K562 (cell line): ENCODE results near the gene NKAIN4. TPM values are rescaled to one million over a fixed set of nuclear protein-coding genes. Genes with fewer than 3 reads are reported as not detected.

Experiments used
- BCOR ChIP-seq: fragments of 450-650 bp; IDR thresholded peaks from 2 replicates; pipeline ENCODE4 v1.6.1; 2016
- OTX1 ChIP-seq: fragments of 450-650 bp; formaldehyde crosslinking; IDR thresholded peaks from 2 replicates; pipeline ENCODE4 v1.4.0; 2022; ENCODE audit warnings: mild to moderate bottlenecking
- TCF3 ChIP-seq: sonication (generic); formaldehyde crosslinking; IDR thresholded peaks from 2 replicates; pipeline ENCODE4 v1.4.0; 2020; ENCODE audit warnings: mild to moderate bottlenecking, missing genetic modification reagents
- U2AF2 ChIP-seq: fragments of 200-400 bp; formaldehyde crosslinking; optimal IDR thresholded peaks from 2 replicates; pipeline ENCODE3; 2017; ENCODE audit warnings: low read depth, mild to moderate bottlenecking, low read length
- ZNF592 ChIP-seq: fragments of 450-650 bp; IDR thresholded peaks from 2 replicates; pipeline ENCODE4 v1.6.1; 2017; ENCODE audit warnings: antibody characterized with exemption, mild to moderate bottlenecking
- ZNF655 ChIP-seq: fragments of 250-450 bp; sonication (Bioruptor Pico); IDR thresholded peaks from 2 replicates; pipeline ENCODE4 v1.5.0; 2021
- ZSCAN32 ChIP-seq: fragments of 450-650 bp; formaldehyde crosslinking; IDR thresholded peaks from 2 replicates; pipeline ENCODE4 v1.4.0; 2020; ENCODE audit warnings: mild to moderate bottlenecking, moderate library complexity
- polyA plus RNA-seq, 8 experiments: library from polyadenylated mRNA; depleted of rRNA in 4 of 8; stranded (reverse) in 5 of 8; unstranded in 3 of 8; fragments of >200 nt; fragmentation: Nextera tagmentation in 2 of 8; fragmentation: Illumina TruSeq in 1 of 8; extraction: Ambion mirVana in 2 of 8; extraction: Trizol in 1 of 8; gene quantifications; 2 replicates each; pipeline versions ENCODE4 v1.2.1 to v1.2.3, GENCODE V29; 2011 to 2014; ENCODE audit warnings: inconsistent platforms in 1 of 8, missing spikeins in 1 of 8
- total RNA-seq, 7 experiments: library from RNA; depleted of rRNA in 6 of 7; stranded (reverse); fragments of >200 nt in 6 of 7; fragmentation: Illumina TruSeq in 2 of 7; extraction: Trizol in 2 of 7; gene quantifications; 2 replicates each; pipeline versions ENCODE4 v1.2.1 to v1.2.3, GENCODE V29; 2011 to 2021; ENCODE audit warnings: low replicate concordance in 1 of 7

Gene NKAIN4
- total and polyA plus RNA-seq, 9 of the 15 experiments (the other 6 are each of a cell fraction or from before 2014, with no cell fraction given) = not detected

GRCh38 chr20:63220696-63221399, 33.4 kb downstream of the NKAIN4 start (continued):
- TF ChIP-seq ZSCAN32 (no peak), OTX1 (CRISPR knock-in tag) (no peak), BCOR (no peak), TCF3 (CRISPR knock-in tag) (no peak), ZNF592 (no peak), ZNF655 (CRISPR knock-in tag) (no peak), U2AF2 (no peak)
